ENCODE data around the gene ZNF75A.

DNA sequence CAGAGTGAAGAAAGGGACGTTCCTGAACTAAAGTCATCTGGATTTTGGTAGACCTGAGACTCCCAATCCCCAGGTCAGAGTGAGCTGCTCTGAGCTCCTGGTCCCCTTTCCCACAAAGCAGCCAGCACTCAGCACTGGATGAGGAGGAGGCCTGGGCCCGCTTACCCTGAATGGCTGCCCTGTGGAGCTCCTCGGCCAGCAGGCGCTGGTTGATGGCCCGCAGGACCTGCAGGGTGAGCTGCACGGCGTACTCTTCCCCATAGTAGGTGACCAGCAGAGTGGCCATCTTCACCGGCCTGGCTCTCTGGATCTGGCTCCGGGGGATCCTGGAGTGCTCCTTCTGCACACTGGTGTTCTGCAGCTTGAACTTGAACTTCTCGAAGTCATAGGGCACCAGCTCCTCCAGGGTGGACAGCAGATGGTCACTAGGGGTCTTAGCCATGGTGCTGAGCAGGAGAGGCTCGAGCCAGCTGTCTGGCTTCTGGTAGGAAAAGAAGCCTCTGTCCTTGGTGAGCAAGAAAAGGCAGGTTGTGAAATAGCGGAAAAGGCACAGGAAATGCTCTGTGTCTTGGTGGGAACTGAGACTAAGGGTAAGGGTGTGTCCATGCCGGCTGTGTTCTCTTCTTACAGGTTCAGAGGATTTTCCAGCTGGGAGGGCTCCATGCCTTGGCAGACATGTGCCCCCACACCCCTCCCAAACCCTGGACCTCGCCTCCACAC is 49.0 kb upstream of the ZNF75A start, which contains the start of gene MEFV:
- no peak for TF ChIP-seq GABPA (IDR thresholded peaks at IDR 0.05 in 1 of 2, conservative IDR thresholded peaks at IDR 0.05 in 1 of 2)
- TF ChIP-seq, protein P1, sequence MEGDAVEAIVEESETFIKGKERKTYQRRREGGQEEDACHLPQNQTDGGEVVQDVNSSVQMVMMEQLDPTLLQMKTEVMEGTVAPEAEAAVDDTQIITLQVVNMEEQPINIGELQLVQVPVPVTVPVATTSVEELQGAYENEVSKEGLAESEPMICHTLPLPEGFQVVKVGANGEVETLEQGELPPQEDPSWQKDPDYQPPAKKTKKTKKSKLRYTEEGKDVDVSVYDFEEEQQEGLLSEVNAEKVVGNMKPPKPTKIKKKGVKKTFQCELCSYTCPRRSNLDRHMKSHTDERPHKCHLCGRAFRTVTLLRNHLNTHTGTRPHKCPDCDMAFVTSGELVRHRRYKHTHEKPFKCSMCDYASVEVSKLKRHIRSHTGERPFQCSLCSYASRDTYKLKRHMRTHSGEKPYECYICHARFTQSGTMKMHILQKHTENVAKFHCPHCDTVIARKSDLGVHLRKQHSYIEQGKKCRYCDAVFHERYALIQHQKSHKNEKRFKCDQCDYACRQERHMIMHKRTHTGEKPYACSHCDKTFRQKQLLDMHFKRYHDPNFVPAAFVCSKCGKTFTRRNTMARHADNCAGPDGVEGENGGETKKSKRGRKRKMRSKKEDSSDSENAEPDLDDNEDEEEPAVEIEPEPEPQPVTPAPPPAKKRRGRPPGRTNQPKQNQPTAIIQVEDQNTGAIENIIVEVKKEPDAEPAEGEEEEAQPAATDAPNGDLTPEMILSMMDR (IDR thresholded peaks at IDR 0.05; ENCODE audit: low read depth, low read length, missing input control): no peak
- TF ChIP-seq, protein P2, sequence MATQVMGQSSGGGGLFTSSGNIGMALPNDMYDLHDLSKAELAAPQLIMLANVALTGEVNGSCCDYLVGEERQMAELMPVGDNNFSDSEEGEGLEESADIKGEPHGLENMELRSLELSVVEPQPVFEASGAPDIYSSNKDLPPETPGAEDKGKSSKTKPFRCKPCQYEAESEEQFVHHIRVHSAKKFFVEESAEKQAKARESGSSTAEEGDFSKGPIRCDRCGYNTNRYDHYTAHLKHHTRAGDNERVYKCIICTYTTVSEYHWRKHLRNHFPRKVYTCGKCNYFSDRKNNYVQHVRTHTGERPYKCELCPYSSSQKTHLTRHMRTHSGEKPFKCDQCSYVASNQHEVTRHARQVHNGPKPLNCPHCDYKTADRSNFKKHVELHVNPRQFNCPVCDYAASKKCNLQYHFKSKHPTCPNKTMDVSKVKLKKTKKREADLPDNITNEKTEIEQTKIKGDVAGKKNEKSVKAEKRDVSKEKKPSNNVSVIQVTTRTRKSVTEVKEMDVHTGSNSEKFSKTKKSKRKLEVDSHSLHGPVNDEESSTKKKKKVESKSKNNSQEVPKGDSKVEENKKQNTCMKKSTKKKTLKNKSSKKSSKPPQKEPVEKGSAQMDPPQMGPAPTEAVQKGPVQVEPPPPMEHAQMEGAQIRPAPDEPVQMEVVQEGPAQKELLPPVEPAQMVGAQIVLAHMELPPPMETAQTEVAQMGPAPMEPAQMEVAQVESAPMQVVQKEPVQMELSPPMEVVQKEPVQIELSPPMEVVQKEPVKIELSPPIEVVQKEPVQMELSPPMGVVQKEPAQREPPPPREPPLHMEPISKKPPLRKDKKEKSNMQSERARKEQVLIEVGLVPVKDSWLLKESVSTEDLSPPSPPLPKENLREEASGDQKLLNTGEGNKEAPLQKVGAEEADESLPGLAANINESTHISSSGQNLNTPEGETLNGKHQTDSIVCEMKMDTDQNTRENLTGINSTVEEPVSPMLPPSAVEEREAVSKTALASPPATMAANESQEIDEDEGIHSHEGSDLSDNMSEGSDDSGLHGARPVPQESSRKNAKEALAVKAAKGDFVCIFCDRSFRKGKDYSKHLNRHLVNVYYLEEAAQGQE (IDR thresholded peaks at IDR 0.05): no peak
- no peak for TF ChIP-seq SP1 (IDR thresholded peaks at IDR 0.05)
- TF ChIP-seq RAD21 (IDR thresholded peaks at IDR 0.05): no peak
- no peak for TF ChIP-seq HNF4A (conservative IDR thresholded peaks at IDR 0.05)
- TF ChIP-seq EGR1 (IDR thresholded peaks at IDR 0.05; ENCODE audit: low read depth in 2 of 2): no peak
- no peak for TF ChIP-seq FOXA1 (IDR thresholded peaks at IDR 0.05)

Data from liver (tissue), 3 donors.